NB4 (cell line): Measurements from ENCODE around the gene CDH12.

Experiments
- CTCF ChIP-seq: IDR thresholded peaks from one replicate; pipeline ENCODE4 v1.5.1; 2012; ENCODE audit warnings: low read depth, low read length
- MYC ChIP-seq: IDR thresholded peaks from 2 replicates; pipeline ENCODE4 v1.6.1; 2011; ENCODE audit warnings: low read depth, low read length
- POLR2A ChIP-seq: IDR thresholded peaks from 2 replicates; pipeline ENCODE4 v1.6.1; 2011; ENCODE audit warnings: mild to moderate bottlenecking; ENCODE audit not compliant: insufficient read length; ENCODE audit errors: extremely low read depth

- no peak for TF ChIP-seq CTCF
- no peak for TF ChIP-seq POLR2A
- TF ChIP-seq MYC = no peak
Measured at GRCh38 chr5:22776285-22776684, 76.9 kb downstream of the CDH12 start.
